ENCODE results near the gene MAP1LC3A.

Gene MAP1LC3A

GRCh38 chr20:34549929-34550305 lies 8.6 kb upstream of the MAP1LC3A start:
- no peak for DNase-seq

- no peak for DNase-seq
Measured at GRCh38 chr20:34552569-34552968, 5.9 kb upstream of the MAP1LC3A start.

GRCh38 chr20:34553366-34553867 lies 5.1 kb upstream of the MAP1LC3A start:
- DNase-seq = no peak

- DNase-seq = no peak
Measured at GRCh38 chr20:34557936-34558319, 590 bp upstream of the MAP1LC3A start.

- no peak for DNase-seq
Measured at GRCh38 chr20:34559311-34560140, 1.0 kb downstream of the MAP1LC3A start.

- DNase-seq = no peak
Measured at GRCh38 chr20:34560141-34560523, 1.6 kb downstream of the MAP1LC3A start.

- no peak for DNase-seq
Measured at GRCh38 chr20:34560614-34561013, 2.1 kb downstream of the MAP1LC3A start.

- DNase-seq = no peak
Measured at GRCh38 chr20:34561661-34562060, 3.1 kb downstream of the MAP1LC3A start.

GRCh38 chr20:34562641-34563040 lies 4.1 kb downstream of the MAP1LC3A start:
- DNase-seq = no peak

- no peak for DNase-seq
Measured at GRCh38 chr20:34564833-34565232, 6.3 kb downstream of the MAP1LC3A start.

GRCh38 chr20:34566978-34567891 lies 8.7 kb downstream of the MAP1LC3A start:
- DNase-seq = no peak

GRCh38 chr20:34567892-34568865 lies 9.7 kb downstream of the MAP1LC3A start:
- DNase-seq = no peak

GRCh38 chr20:34569598-34569997 lies 11.1 kb downstream of the MAP1LC3A start:
- DNase-seq = no peak

- DNase-seq = no peak
Measured at GRCh38 chr20:34570859-34571306, 12.4 kb downstream of the MAP1LC3A start.

- DNase-seq = no peak
Measured at GRCh38 chr20:34571753-34572152, 13.2 kb downstream of the MAP1LC3A start.

GRCh38 chr20:34573541-34574300 lies 15.2 kb downstream of the MAP1LC3A start:
- DNase-seq = no peak

- DNase-seq = no peak
Measured at GRCh38 chr20:34574426-34574825, 15.9 kb downstream of the MAP1LC3A start.

- DNase-seq = no peak
Measured at GRCh38 chr20:34574861-34575260, 16.3 kb downstream of the MAP1LC3A start.

GRCh38 chr20:34575271-34575670 lies 16.8 kb downstream of the MAP1LC3A start:
- DNase-seq = no peak

GRCh38 chr20:34575756-34576155 lies 17.2 kb downstream of the MAP1LC3A start:
- DNase-seq = no peak

GRCh38 chr20:34577061-34577460 lies 18.5 kb downstream of the MAP1LC3A start:
- DNase-seq = no peak

GRCh38 chr20:34578025-34578424 lies 19.5 kb downstream of the MAP1LC3A start:
- no peak for DNase-seq

Measured in NCI-H345 (cell line).